ENCODE measurements around the gene USP32. TPM values are rescaled to one million over a fixed set of nuclear protein-coding genes. Genes with fewer than 3 reads are reported as not detected.

USP32 gene
- total and polyA plus RNA-seq, 5 donors = 13.3 to 43.2 (median 32.8) TPM

- 87% methylated on average over 6 of the region's 6 CpGs for WGBS
- no peaks in the 10 kb centered on the region for H3K4me1 ChIP-seq (ENCODE audit: control insufficient read depth, insufficient read depth, low read length)
- H3K9me3 ChIP-seq (ENCODE audit: control insufficient read depth, low read length) = no peaks in the 10 kb centered on the region
- H3K27me3 ChIP-seq (ENCODE audit: control insufficient read depth, insufficient read depth) = no peaks in the 10 kb centered on the region
- H3K27ac ChIP-seq (ENCODE audit: low read length) = no peak overlapping the region
- intact Hi-C loops (cut with DNase I) = no loop called here
- no peak overlapping the region for H3K4me3 ChIP-seq (ENCODE audit: low read length)
- DNase-seq (no peak), ATAC-seq (no peak)
Observed at GRCh38 chr17:60403962-60404361, 12.0 kb upstream of the USP32 start.

- ATAC-seq (no peak), DNase-seq (no peak)
- Histone ChIP-seq H3K27ac (ENCODE audit: low read length) (no peak overlapping the region), H3K9me3 (ENCODE audit: control insufficient read depth, low read length) (no peaks in the 10 kb centered on the region), H3K4me3 (ENCODE audit: low read length) (no peak overlapping the region), H3K4me1 (ENCODE audit: control insufficient read depth, insufficient read depth, low read length) (no peaks in the 10 kb centered on the region), H3K27me3 (ENCODE audit: control insufficient read depth, insufficient read depth) (no peaks in the 10 kb centered on the region)
- intact Hi-C loops (cut with DNase I) = no loop called here
- WGBS = 80% methylated on average over 3 of the region's 3 CpGs
Observed at GRCh38 chr17:60403523-60403810, 11.5 kb upstream of the USP32 start.

- Histone ChIP-seq H3K27ac (ENCODE audit: low read length) (no peak overlapping the region), H3K4me3 (ENCODE audit: low read length) (no peak overlapping the region), H3K27me3 (ENCODE audit: control insufficient read depth, insufficient read depth) (no peaks in the 10 kb centered on the region), H3K9me3 (ENCODE audit: control insufficient read depth, low read length) (no peaks in the 10 kb centered on the region), H3K4me1 (ENCODE audit: control insufficient read depth, insufficient read depth, low read length) (no peaks in the 10 kb centered on the region)
- ATAC-seq (no peak), DNase-seq (no peak)
- intact Hi-C loops (cut with DNase I) = no loop called here
Observed at GRCh38 chr17:60401819-60402218, 9.9 kb upstream of the USP32 start.

GRCh38 chr17:60398227-60398959 lies 6.5 kb upstream of the USP32 start:
- no peaks in the 10 kb centered on the region for H3K4me1 ChIP-seq (ENCODE audit: control insufficient read depth, insufficient read depth, low read length)
- DNase-seq (no peak), ATAC-seq (no peak)
- H3K9me3 ChIP-seq (ENCODE audit: control insufficient read depth, low read length) = no peaks in the 10 kb centered on the region
- no peak overlapping the region for H3K27ac ChIP-seq (ENCODE audit: low read length)
- H3K27me3 ChIP-seq (ENCODE audit: control insufficient read depth, insufficient read depth) = no peaks in the 10 kb centered on the region
- intact Hi-C loops (cut with DNase I) = no loop called here
- WGBS = 67% methylated on average over 3 of the region's 3 CpGs
- no peak overlapping the region for H3K4me3 ChIP-seq (ENCODE audit: low read length)

DNA sequence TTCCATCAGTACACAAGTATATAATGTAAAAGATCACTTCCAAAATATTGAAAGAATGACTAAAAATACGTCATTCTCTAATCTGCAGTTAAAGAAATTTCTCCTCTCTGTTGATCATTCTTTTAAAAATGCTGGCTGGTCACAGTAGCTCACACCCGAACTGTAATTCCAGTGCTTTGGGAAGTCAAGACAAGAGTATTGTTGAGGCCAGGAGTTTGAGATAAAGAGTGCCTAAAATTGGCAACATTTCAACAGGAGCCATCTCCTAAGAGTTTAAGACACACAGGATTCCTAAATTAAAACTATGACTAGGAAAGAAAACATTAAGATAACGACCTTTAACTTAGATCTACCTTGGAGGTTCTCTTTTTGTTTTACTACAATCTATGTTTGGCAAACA lies 4.5 kb upstream of the USP32 start:
- no peak for DNase-seq
- no peak for ATAC-seq
- Histone ChIP-seq H3K27me3 (ENCODE audit: control insufficient read depth, insufficient read depth) (no peaks in the 10 kb centered on the region), H3K4me3 (ENCODE audit: low read length) (no peak overlapping the region), H3K4me1 (ENCODE audit: control insufficient read depth, insufficient read depth, low read length) (peaks cover 3% of the 10 kb centered on the region), H3K9me3 (ENCODE audit: control insufficient read depth, low read length) (no peaks in the 10 kb centered on the region), H3K27ac (ENCODE audit: low read length) (no peak overlapping the region)
- WGBS = 59% methylated on average over 3 of the region's 3 CpGs
- intact Hi-C loops (cut with DNase I) = no loop called here

GRCh38 chr17:60395508-60396065 lies 3.7 kb upstream of the USP32 start:
- no peaks in the 10 kb centered on the region for H3K27me3 ChIP-seq (ENCODE audit: control insufficient read depth, insufficient read depth)
- intact Hi-C loops (cut with DNase I) = no loop called here
- no peak overlapping the region for H3K27ac ChIP-seq (ENCODE audit: low read length)
- no peak for DNase-seq
- 82% methylated on average over 4 of the region's 4 CpGs for WGBS
- no peak for ATAC-seq
- H3K4me1 ChIP-seq (ENCODE audit: control insufficient read depth, insufficient read depth, low read length) = peaks cover 4% of the 10 kb centered on the region
- H3K9me3 ChIP-seq (ENCODE audit: control insufficient read depth, low read length) = no peaks in the 10 kb centered on the region
- H3K4me3 ChIP-seq (ENCODE audit: low read length) = no peak overlapping the region

- ATAC-seq (no peak), DNase-seq (no peak)
- H3K9me3 ChIP-seq (ENCODE audit: control insufficient read depth, low read length) = no peaks in the 10 kb centered on the region
- intact Hi-C loops (cut with DNase I) = no loop called here
- H3K4me1 ChIP-seq (ENCODE audit: control insufficient read depth, insufficient read depth, low read length) = peaks cover 4% of the 10 kb centered on the region
- no peaks in the 10 kb centered on the region for H3K27me3 ChIP-seq (ENCODE audit: control insufficient read depth, insufficient read depth)
- no peak overlapping the region for H3K4me3 ChIP-seq (ENCODE audit: low read length)
- no peak overlapping the region for H3K27ac ChIP-seq (ENCODE audit: low read length)
- 94% methylated on average over 17 of the region's 17 CpGs for WGBS
Observed at GRCh38 chr17:60393840-60394723, 2.1 kb upstream of the USP32 start.

GRCh38 chr17:60392845-60393702 lies 1.1 kb upstream of the USP32 start:
- DNase-seq (peak in 2 of 3 donors; percentile 18 to 64), ATAC-seq (peak in 1 of 2 donors; percentile 3)
- intact Hi-C loops (cut with DNase I) = no loop called here
- H3K9me3 ChIP-seq (ENCODE audit: control insufficient read depth, low read length) = no peaks in the 10 kb centered on the region
- H3K4me3 ChIP-seq (ENCODE audit: low read length) = peak overlapping the region; percentile 88
- peaks cover 4% of the 10 kb centered on the region for H3K4me1 ChIP-seq (ENCODE audit: control insufficient read depth, insufficient read depth, low read length)
- WGBS = 20% methylated on average over 17 of the region's 17 CpGs
- H3K27me3 ChIP-seq (ENCODE audit: control insufficient read depth, insufficient read depth) = no peaks in the 10 kb centered on the region
- peak overlapping the region; percentile 93 for H3K27ac ChIP-seq (ENCODE audit: low read length)

DNA sequence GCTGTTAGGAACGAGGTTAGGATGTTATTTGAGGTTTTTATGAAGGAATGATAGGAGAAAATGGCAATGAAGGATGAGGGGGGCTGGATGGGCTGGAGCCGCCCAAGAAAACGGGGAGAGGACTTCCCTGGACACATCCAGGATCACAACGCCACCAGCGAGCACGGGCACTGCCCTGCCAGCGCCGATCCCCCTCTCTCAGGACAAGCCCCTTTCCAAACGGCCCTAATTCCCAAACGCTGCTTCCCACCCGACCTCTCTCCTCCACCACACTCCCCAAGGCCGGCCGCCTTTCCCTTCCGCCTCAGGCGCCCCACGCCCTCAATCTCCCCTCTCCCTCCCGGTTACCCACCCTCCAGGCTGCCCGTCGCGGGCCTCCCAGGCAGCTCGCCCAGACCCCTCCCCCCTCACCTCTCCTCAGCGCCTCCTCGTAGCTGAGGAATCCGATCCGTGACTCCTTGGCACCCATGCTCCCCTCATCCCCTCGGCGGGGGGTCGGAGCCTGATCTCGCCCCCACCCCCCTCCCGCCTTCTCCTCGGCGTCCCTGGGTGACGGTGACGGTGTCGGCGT lies 377 bp downstream of the USP32 start:
- ATAC-seq (peak; percentile 75 to 76), DNase-seq (no peak)
- Histone ChIP-seq H3K27me3 (ENCODE audit: control insufficient read depth, insufficient read depth) (no peaks in the 10 kb centered on the region), H3K9me3 (ENCODE audit: control insufficient read depth, low read length) (no peaks in the 10 kb centered on the region), H3K27ac (ENCODE audit: low read length) (peak overlapping the region; percentile 90), H3K4me3 (ENCODE audit: low read length) (peak overlapping the region; percentile 88), H3K4me1 (ENCODE audit: control insufficient read depth, insufficient read depth, low read length) (peaks cover 4% of the 10 kb centered on the region)
- intact Hi-C loops (cut with DNase I) = no loop called here
- under 1% methylated on average over 36 of the region's 36 CpGs for WGBS

- DNase-seq = peak in 1 of 3 donors; percentile 48
Observed at GRCh38 chr17:60390925-60391470, 935 bp downstream of the USP32 start.

More at GRCh38 chr17:60390925-60391470, 935 bp downstream of the USP32 start:
- Histone ChIP-seq H3K27me3 (ENCODE audit: control insufficient read depth, insufficient read depth) (no peaks in the 10 kb centered on the region), H3K27ac (ENCODE audit: low read length) (peak overlapping the region; percentile 90), H3K4me1 (ENCODE audit: control insufficient read depth, insufficient read depth, low read length) (peaks cover 7% of the 10 kb centered on the region), H3K4me3 (ENCODE audit: low read length) (peak overlapping the region; percentile 88), H3K9me3 (ENCODE audit: control insufficient read depth, low read length) (no peaks in the 10 kb centered on the region)
- 4% methylated on average over 15 of the region's 15 CpGs for WGBS
- ATAC-seq = peak in 1 of 2 donors; percentile 1
- intact Hi-C loops (cut with DNase I) = no loop called here

Data from right cardiac atrium (tissue), 5 donors.